ENCODE results near the gene SLC35B1.

The SLC35B1 gene

GRCh38 chr17:49664706-49665211, 43.0 kb downstream of the SLC35B1 start:
- no peak for DNase-seq

- no peak for DNase-seq
Measured at GRCh38 chr17:49659661-49660382, 47.9 kb downstream of the SLC35B1 start.

- no peak for DNase-seq
Measured at GRCh38 chr17:49656247-49656646, 51.5 kb downstream of the SLC35B1 start.

Measured in activated naive CD4-positive, alpha-beta T cell treated with anti-CD3 and anti-CD28 coated beads, Interleukin-2, amount 50 U/mL, for 16 hours (primary cell).